ENCODE results near the gene TXNIP.

The TXNIP gene

DNA sequence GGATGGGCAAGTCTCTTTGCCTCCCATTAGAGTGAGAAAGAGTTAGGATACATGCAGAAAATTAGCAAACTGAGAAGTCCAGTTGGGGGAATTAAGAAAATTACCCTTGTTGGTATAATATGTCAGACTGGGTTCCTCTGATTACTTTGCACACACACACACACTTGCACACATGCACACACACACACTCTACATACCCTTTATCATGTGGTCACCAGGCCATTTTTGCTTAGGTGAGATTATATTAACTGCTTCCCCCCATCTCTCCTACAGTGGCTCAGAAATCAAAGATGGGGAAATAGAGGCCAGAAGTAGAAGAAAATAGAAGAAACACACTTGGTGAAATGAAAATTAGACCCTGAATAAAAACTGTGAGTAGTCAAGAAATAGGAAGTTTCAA, 37.6 kb downstream of the TXNIP start:
- FAIRE-seq (no peak), DNase-seq (ENCODE audit: insufficient read length) (no peak)
- no peak for TF ChIP-seq POLR2A (IDR thresholded peaks at IDR 0.05; ENCODE audit: low read depth, low read length)
- TF ChIP-seq TAF1 (IDR thresholded peaks at IDR 0.05; ENCODE audit: borderline replicate concordance, low read depth, low read length), result no peak
- no peak for TF ChIP-seq POLR2AphosphoS5 (IDR thresholded peaks at IDR 0.05; ENCODE audit: low read depth, low read length)

- TF ChIP-seq TAF1 (IDR thresholded peaks at IDR 0.05; ENCODE audit: borderline replicate concordance, low read depth, low read length) (no peak), POLR2A (IDR thresholded peaks at IDR 0.05; ENCODE audit: low read depth, low read length) (peak; percentile 74), POLR2AphosphoS5 (IDR thresholded peaks at IDR 0.05; ENCODE audit: low read depth, low read length) (peak; percentile 64; the same call in 1 of the 2 replicates)
- DNase-seq (ENCODE audit: insufficient read length), result peak; percentile 89
- FAIRE-seq, result peak; percentile 87
Observed at GRCh38 chr1:145957443-145958319, 38.7 kb downstream of the TXNIP start, which contains the start of gene LIX1L. LIX1L (minus strand) TSS chr1:145958017; CDS start chr1:145957927, 90 bp downstream.

GRCh38 chr1:145956781-145957442, 39.5 kb downstream of the TXNIP start:
- TF ChIP-seq TAF1 (IDR thresholded peaks at IDR 0.05; ENCODE audit: borderline replicate concordance, low read depth, low read length) (no peak), POLR2A (IDR thresholded peaks at IDR 0.05; ENCODE audit: low read depth, low read length) (no peak), POLR2AphosphoS5 (IDR thresholded peaks at IDR 0.05; ENCODE audit: low read depth, low read length) (no peak)
- no peak for FAIRE-seq
- DNase-seq (ENCODE audit: insufficient read length), result no peak

DNA sequence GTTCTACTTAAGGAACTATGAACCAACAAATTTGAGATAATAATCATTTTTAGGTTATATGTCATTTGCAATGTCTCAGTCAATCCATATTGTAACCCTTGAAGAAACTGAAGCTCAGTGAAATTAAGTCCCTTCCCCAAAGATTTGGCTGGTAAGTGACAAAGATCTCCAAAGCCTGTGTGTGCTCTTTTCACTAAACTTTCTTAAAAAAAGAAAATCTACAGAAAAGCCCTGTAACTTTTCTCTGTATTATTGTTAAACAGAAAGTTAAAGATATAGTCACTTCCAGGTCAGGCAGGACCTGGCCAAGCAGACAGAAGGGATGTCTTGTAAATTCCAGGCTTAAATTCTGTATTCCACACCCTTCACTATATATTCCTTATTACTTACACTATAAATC, 40.0 kb downstream of the TXNIP start:
- TF ChIP-seq POLR2A (IDR thresholded peaks at IDR 0.05; ENCODE audit: low read depth, low read length) (no peak), POLR2AphosphoS5 (IDR thresholded peaks at IDR 0.05; ENCODE audit: low read depth, low read length) (no peak), TAF1 (IDR thresholded peaks at IDR 0.05; ENCODE audit: borderline replicate concordance, low read depth, low read length) (no peak)

DNA sequence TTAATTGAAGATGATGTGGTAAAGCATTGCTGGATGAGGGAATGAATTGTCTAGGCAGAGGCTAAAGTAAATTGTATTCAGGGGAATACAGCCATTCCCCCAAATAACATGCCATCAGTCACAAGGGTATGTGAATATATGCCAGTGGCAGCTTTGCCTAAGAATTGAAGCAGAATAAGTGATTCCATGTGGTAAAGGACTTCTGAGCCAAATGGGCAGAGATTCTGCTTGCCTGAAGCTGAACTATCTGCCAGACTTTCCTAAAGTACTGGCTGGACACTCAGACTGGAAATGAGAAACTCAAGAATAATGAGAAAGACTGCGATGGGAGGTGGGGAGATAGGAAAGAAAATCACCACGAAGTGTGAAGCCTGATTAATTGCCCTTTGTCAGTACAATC, 40.9 kb downstream of the TXNIP start:
- TF ChIP-seq TAF1 (IDR thresholded peaks at IDR 0.05; ENCODE audit: borderline replicate concordance, low read depth, low read length) (no peak), POLR2A (IDR thresholded peaks at IDR 0.05; ENCODE audit: low read depth, low read length) (no peak), POLR2AphosphoS5 (IDR thresholded peaks at IDR 0.05; ENCODE audit: low read depth, low read length) (no peak)
- no peak for FAIRE-seq
- DNase-seq (ENCODE audit: insufficient read length), result no peak

More for the DNA sequence above, 40.0 kb downstream of the TXNIP start:
- DNase-seq (ENCODE audit: insufficient read length) (no peak), FAIRE-seq (no peak)

- FAIRE-seq (no peak), DNase-seq (ENCODE audit: insufficient read length) (no peak)
- no peak for TF ChIP-seq TAF1 (IDR thresholded peaks at IDR 0.05; ENCODE audit: borderline replicate concordance, low read depth, low read length)
- no peak for TF ChIP-seq POLR2A (IDR thresholded peaks at IDR 0.05; ENCODE audit: low read depth, low read length)
- no peak for TF ChIP-seq POLR2AphosphoS5 (IDR thresholded peaks at IDR 0.05; ENCODE audit: low read depth, low read length)
Observed at GRCh38 chr1:145953861-145954260, 42.5 kb downstream of the TXNIP start.

DNA sequence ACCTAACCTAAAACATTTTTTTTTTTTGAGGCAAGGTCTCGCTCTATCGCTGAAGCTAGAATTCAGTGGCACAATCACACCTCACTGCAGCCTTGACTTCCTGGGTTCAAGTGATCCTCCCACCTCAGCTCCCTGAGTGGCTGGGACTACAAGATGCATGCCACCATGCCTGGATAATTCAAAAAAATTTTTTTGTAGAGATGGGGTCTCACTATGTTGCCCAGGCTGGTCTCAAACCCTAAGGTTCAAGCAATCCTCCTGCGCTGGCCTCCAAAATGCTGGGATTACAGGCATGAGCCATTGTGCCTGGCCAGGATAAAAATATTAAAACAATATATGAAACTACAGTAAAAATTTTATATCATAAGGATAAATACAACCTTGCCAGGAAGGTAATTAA, 43.5 kb downstream of the TXNIP start:
- FAIRE-seq, result no peak
- no peak for DNase-seq (ENCODE audit: insufficient read length)
- TF ChIP-seq POLR2A (IDR thresholded peaks at IDR 0.05; ENCODE audit: low read depth, low read length) (no peak), POLR2AphosphoS5 (IDR thresholded peaks at IDR 0.05; ENCODE audit: low read depth, low read length) (no peak), TAF1 (IDR thresholded peaks at IDR 0.05; ENCODE audit: borderline replicate concordance, low read depth, low read length) (no peak)

DNA sequence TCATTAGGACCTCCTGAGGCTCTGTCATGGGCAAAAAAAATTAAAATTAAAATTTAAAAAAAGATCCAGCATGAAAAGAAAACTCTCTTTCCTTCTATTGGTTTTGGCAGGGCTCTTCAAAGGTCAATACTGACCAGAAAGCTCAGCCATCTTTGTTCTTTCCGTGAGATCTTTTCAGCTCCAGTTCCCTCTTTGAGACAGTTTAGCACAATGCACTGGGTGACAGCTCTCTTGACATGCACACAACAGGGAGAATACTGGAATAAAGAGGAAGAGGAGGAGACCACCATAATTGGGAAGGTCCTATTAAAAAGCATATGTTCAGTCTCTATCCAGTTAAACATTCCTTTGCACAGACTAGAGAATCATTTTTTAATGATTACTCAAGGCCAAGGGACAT, 44.9 kb downstream of the TXNIP start:
- DNase-seq (ENCODE audit: insufficient read length), result no peak
- TF ChIP-seq POLR2A (IDR thresholded peaks at IDR 0.05; ENCODE audit: low read depth, low read length) (no peak), POLR2AphosphoS5 (IDR thresholded peaks at IDR 0.05; ENCODE audit: low read depth, low read length) (no peak), TAF1 (IDR thresholded peaks at IDR 0.05; ENCODE audit: borderline replicate concordance, low read depth, low read length) (no peak)
- FAIRE-seq, result no peak

- FAIRE-seq (no peak), DNase-seq (ENCODE audit: insufficient read length) (no peak)
- TF ChIP-seq TAF1 (IDR thresholded peaks at IDR 0.05; ENCODE audit: borderline replicate concordance, low read depth, low read length) (no peak), POLR2AphosphoS5 (IDR thresholded peaks at IDR 0.05; ENCODE audit: low read depth, low read length) (no peak), POLR2A (IDR thresholded peaks at IDR 0.05; ENCODE audit: low read depth, low read length) (no peak)
Observed at GRCh38 chr1:145949219-145949618, 47.2 kb downstream of the TXNIP start.

DNA sequence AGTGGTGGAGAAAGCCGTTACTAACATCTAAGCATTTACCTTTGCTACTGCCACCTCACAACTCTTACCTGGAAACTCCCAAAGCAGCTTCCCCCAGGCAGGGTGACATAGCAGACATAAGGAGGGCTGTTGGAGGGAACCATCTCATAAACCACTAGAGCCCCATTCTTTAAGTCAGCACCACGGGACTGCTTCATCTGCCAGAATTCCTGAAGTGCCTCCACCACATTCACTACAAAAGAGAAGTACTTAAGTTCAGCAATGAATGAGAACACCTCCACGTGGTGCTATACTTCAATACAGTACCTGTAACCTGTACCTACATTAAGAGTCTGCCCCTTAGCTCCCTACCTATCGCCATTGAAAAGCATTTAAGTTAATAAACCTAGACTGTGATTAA, 48.8 kb downstream of the TXNIP start:
- FAIRE-seq (no peak), DNase-seq (ENCODE audit: insufficient read length) (no peak)
- TF ChIP-seq TAF1 (IDR thresholded peaks at IDR 0.05; ENCODE audit: borderline replicate concordance, low read depth, low read length) (no peak), POLR2A (IDR thresholded peaks at IDR 0.05; ENCODE audit: low read depth, low read length) (no peak), POLR2AphosphoS5 (IDR thresholded peaks at IDR 0.05; ENCODE audit: low read depth, low read length) (no peak)

- no peak for FAIRE-seq
- TF ChIP-seq POLR2AphosphoS5 (IDR thresholded peaks at IDR 0.05; ENCODE audit: low read depth, low read length) (no peak), TAF1 (IDR thresholded peaks at IDR 0.05; ENCODE audit: borderline replicate concordance, low read depth, low read length) (no peak)
Observed at GRCh38 chr1:145946477-145946986, 49.8 kb downstream of the TXNIP start.

More at GRCh38 chr1:145946477-145946986, 49.8 kb downstream of the TXNIP start:
- DNase-seq (ENCODE audit: insufficient read length), result no peak
